GM18519 (cell line): ENCODE data around the gene FOXC1.

Experiments
- ATAC-seq: cut with Tn5 transposase; IDR thresholded peaks from one replicate; pipeline ENCODE4 v1.9.1; 2021; ENCODE audit warnings: mild to moderate bottlenecking, moderate library complexity; ENCODE audit not compliant: unreplicated experiment, low FRiP score

The FOXC1 gene

DNA sequence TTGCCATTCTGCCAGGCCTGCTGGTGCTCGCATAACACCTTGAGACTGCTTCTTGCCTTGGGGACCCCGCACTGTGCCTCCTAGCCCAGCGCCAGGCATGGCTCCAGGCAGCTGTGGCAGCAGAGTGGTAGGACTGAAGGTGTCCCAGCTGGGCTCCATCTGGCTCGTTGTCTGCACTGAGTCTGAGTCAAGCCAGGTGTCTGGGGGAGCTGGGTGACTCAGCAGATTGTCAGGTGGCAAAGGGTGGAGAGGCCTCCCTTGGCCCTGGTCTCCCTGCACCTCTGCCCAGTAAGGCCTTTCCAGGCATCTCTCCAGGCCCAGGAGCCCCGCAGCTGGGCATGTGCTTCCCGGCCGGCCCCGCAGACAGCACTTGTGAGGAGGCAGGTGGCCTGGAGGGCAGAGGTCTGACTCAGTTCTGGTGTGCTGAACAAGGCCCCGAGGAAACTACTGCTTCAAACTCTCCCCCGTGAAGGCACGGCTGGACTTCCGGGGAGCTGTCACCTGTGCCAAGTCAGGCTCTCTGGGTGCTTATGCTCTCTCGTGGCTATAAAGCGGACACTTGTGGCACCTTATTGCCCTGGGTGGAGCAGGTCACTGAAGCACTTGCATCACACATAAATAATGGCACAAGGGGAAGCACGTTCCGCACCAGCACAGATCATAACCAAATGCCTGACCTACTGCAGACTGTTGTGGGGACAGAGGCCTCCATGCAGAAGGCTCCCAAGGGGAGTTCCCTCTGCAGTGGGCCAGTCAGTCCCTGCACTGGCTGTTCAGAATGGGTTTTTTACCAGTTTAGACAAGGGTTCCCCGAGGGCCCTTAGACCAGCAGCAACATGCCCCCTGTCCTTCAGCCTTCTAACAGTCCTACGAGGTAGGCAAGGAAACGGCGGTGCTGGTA lies 27.5 kb downstream of the FOXC1 start:
- no peak for ATAC-seq

DNA sequence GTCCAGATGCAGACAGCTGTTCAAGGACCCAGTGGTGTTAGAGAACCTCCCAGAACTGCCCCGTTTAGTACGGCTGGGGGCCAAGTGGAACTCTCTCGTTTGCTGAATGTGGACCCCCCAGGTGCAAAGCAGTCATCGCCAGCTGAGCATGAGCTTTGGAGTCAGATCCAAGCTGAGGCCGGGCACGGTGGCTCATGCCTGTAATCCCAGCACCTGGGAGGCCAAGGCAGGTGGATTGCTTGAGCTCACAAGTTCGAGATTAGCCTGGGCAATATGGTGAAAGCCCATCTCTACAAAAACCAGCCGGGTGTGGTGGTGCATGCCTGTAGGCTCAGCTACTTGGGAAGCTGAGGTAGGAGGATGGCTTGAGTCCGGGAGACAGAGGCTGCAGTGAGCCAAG lies 29.7 kb downstream of the FOXC1 start:
- no peak for ATAC-seq

DNA sequence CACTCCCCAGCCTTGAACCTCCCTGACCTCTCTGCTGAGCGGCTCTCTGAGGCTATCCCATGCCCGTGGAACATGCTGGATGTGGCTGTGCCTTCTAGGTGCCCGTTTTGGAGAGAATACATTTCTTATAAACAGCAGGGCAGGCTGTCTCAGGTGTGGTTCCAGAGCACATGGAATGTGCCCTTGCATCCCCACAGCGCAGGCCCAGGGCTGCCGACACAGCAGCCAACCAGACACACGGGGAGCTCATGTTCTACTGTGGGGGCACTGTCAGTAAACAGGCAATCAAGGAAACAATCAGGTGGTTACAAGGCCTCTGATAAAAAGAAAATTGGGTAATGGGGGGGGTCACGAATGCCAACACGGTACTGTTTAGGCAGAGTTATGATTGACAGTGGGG lies 30.8 kb downstream of the FOXC1 start:
- ATAC-seq: no peak

DNA sequence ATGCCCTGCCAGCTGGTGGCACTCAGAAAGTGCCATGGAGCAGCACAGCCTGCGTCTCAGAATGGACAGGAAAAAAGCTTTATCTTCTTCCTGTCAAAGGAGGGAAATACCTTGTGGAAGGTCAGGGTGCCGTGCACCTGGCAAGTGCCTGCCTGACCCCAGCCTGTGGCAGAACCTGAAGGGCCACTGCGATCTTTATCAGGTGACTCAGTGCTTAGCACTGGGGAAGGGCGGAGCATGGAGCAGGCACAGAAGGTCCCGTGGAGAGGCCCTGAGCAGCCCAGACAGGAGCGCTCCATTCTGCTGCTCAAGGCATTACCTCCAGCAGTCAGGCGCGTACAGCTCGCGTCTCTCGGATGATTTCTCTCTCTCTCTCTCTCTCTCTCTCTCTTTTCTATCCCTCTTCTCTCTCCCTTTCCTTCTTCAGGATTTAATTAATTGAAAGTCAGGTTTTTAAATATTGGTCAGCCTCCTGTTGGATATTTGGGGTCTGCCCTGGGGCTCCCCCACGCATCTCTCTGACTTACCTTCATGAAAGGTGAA lies 31.7 kb downstream of the FOXC1 start:
- ATAC-seq: no peak

DNA sequence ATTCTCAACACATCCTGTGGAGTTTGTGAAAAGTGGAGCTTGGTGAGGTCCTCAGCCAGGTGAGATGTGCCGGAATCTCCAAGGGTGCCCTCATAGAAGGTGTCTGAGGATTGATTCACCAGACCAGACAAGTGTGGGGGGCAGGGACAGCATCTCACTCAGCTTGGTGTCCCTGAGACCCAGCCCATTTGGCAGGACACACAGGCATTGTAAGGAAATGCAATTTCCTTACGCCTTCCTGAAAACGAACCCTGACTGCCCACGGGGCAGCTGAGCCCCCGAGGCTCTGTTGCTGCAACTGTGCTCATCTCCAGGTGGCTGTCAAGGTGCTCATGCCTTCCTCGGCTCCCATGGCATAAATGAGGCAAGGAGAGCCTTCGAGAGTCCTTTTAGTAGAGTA lies 33.4 kb downstream of the FOXC1 start:
- ATAC-seq: no peak

DNA sequence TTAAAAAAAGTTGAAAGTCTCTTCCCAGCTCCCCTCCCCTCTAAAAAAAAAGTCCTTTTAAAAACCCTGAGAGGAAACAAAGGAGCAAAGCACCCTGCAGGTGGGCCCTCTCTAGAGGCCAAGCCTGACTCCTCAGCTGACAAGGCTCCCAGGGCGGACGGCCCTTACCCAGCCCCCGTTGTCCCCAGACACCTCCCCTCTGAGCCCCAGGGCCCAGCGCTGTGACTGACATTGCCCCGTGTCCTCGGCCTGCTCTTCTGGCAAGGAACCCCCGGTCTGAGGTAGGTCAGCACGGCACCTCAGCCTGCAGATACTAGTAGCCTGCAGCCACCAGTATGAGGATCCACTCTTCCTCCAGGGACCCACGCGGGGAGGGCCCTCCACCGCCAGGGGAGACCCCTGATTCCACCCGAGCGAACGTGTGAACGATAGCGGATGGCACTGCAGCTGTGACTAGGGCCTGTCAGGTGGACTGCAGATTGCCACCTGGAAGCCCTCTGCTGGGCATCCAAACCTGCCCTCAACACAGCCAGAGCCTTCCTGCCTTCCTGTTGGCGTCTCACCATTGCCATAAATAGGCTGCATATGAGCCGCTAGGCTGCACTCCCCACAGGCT lies 34.2 kb downstream of the FOXC1 start:
- ATAC-seq: no peak

DNA sequence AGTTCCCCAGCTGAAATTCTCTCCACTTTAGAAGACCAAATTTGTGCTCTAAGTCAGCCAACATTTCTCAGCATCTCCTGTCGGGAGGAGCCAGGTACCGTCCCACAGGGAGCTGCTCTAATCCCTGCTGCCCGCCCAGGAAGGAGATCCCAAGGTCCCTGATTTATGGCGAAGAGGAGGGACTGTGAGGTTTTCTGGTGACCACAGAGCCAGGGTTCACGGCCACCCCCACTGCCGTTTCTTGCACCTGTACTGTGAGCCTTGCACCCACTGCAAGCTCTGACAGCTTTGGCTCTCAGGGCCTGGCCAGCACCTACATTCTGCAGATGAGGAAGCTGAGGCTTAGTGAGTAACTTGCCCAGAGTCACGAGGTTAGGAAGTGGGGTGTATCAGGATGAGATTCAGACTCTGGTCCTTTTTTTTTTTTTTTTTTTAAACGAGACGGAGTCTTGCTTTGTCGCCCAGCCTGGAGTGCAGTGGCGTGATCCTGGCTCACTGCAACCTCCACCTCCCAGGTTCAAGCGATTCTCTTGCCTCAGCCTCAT lies 34.9 kb downstream of the FOXC1 start:
- ATAC-seq: no peak

DNA sequence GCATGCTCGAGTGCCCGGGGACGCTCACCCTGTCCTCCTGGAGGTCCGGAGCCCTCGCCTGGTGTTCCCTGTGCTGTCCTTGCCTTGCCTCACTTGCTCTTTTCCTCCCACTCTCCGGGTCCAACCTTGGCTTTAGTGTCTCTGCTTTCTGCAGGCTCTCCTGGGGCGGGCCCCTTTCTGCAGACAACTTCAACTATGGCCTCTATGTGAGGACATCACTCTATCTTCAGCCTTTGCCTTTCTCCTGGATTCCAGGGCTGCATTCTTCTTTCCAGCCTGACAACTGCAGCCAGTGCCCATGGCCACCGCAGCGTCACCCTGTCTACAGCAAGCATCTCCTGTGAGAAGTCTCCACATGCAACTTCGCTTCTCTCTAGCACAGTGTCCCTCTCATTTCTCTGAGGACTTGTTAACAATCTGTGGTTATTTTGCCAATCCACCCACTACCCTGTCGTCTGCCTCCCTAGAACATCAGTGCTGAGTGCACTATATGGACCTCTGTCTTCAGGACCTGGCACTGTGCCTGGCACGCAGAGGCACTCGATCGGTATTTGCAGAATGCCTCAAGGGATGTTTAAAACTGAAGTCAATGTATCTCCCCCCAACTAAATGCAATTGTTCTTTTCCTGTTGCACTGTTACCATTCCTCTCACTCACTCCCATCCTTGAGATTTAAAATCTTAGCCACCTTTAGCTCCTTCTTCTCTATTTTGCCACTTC lies 35.9 kb downstream of the FOXC1 start:
- no peak for ATAC-seq

DNA sequence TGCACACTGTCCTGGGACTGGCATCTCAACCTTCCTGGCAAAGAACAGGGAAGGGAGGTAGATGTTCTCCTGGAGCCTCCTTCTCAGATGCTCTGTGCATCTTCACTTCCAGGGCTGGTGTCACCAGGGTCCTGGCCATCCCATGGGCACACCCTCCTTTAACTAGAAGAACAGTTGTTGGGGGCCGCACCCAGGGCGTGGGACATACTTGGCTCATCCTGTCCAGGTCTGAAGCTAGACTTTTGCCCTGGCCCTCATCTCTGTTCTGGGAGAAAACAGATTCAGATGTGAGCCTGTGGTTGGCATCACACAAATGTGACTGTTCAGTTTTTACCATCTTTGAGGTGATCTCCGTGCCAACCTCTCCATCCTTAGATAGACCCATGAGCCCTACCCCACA lies 41.6 kb downstream of the FOXC1 start:
- no peak for ATAC-seq

DNA sequence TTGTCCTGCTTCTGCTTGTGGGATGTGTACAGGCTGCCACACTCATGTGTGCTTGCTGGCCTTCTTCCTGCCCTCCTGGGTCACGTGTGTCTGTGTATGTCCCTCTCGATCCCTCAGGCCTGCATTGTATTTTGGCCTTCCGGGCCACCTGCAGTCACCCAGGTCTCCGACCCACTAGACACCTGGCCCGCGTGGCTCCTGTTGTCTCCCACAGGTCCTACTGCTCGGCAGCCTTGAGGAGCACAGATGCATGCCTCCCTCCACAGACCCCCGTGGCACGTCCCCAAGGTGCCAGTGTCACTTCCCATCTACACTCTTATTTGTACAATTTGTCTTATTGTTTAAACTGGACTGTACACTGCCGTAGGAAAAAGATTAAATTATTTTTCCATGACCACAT lies 43.1 kb downstream of the FOXC1 start:
- ATAC-seq: no peak

DNA sequence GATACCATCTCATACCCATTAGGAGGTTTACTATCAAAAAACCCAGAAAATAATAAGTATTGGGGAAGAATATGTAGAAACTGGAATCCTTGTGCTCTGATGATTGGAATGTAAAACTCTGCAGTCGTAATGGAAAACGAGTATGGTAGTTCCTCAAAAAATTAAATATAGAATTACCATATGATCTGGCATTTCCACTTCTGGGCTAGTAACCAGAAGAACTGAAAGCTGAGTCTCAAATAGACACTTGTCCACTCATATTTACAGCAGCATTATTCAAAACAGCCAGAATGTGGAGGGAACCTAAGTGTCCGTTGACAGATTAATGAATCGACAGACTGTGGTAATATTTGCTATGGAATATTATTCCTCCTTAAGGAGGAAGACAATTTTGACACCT lies 44.3 kb downstream of the FOXC1 start:
- no peak for ATAC-seq

DNA sequence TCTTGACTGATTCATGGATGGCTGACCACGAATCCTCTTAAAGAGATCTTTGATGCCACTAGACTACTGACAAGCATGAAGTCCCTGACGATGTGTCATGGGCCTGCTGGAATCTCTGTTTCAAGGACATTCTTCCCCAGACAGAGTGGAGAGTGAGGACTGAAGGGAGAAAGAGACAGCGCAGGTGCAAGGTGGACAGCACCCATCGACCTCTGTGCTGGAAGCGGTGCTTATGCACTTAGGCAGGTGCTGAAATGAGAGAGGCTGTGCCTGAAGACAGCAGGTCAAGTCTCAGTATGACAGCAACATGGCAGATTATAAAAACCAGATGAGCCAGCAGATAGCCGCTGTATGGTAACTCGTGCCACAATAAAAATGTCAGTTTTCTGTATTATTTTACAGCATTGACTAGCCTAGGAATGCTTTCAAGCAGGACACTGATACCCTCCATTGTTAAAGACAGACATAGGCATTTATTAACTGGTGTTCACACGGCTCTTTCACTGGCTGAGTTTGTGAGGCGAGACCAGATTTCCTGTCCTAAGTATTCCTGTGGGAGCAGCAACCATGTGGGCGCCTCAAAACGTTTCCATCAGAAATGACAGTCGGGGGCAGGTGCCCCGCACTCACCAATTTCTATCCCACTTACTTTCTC lies 47.5 kb downstream of the FOXC1 start:
- ATAC-seq: no peak

DNA sequence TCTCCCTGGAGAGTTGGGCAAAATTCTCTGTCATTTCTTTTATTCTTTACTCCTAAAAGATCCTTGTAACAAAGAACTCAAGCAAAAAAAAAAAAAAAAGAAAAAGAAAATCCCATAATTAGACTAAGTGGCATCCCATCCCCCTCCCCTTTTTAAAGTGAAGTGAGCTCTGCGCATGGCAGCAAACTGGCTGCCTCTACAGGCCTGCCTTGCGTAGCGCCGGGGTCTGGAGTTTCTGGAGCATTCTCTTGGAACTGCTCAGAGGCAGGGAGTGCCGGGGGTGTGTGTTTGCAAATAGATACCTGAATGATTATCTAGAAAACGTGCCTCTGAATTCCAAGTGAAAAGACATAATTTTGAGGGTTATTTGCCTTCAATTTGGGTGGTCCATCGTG lies 48.1 kb downstream of the FOXC1 start:
- no peak for ATAC-seq

DNA sequence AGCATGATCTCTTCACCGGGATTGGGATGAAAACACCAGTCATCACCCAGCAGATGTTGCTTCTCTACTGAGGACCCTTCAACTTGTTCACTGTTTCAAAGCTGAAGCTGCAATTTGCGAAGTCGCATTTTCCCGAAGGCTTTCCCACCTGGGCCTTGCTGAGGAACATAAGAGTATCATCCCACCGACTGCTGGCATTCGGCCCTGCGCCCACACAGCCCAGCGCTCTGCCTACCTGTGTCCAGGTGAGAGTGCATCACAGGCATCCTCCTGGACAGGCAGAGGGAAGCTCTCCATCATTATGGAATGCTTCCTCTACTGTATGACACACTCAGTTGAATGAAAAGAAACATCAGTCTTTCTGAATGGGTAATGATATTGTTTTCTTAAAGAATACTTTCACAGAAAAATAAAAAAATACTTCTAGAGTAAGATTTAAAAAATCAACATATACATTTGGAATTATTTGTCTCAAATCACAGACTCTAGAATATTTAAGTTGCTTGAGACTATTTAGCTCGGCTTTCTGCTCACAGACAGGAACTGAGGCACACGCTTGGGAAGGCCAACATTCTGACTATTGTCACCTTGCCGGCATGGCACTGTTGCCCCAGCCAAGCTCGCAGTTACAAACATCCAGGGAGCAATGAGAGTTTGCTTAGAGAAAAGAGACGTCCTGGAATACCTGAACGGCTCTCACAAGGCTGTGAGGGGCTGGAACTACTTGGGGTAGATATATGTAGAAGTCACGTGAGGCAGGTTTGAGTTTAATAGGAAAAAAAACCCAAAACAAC lies 48.7 kb downstream of the FOXC1 start:
- ATAC-seq: no peak

DNA sequence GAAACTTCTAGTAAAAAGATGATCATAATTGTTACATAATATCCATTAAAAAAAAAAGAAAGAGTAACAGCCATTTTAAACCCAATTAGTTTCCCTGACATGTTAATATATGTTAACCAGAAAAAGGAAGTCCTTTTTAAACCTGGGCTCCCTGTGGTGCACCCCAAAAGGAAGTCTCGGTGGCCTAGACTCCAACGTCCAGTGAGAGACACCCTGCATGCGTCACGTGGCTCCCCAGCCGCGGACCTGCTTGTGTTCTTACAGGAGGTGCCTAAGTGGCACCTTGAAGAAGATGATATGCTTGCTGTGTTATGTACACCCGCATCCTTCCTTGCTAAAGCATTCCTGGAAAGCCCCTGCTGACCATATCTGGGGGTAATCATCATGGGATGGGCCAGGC lies 50.1 kb downstream of the FOXC1 start:
- ATAC-seq: no peak

DNA sequence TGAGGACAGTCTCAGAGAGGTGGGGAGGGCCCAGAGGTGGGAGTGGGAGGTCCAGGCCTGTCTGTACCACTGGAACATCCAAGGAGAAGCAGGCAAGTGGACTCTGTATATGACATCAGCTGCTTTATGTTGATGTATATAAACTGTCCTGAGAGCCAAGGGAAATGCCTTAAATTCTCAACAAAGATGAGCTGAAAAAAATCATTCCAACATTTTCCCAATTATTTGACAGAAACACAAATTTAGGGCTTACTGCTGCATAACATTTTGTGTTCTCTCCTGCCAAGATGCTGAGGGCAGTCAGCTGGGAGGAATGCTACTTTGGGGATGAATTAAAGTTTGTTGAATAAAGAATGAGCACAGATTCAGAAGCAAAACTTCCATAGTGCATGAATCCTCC lies 52.8 kb downstream of the FOXC1 start:
- ATAC-seq: no peak
